SK-N-SH (cell line): ENCODE data around the gene RBM33.

Source experiments
- CTCF ChIP-seq: fragments of 200-600 bp; sonication (generic); IDR thresholded peaks from 2 replicates; pipeline ENCODE4 v1.6.1; 2017; ENCODE audit warnings: antibody characterized with exemption, mild to moderate bottlenecking, moderate library complexity
- ELF1 ChIP-seq: IDR thresholded peaks from 2 replicates; pipeline ENCODE4 v1.4.0; 2012
- EP300 ChIP-seq, 2 experiments: IDR thresholded peaks; 2 replicates each; pipeline versions ENCODE4 v1.4.0 to v1.6.1; 2012; ENCODE audit warnings: borderline replicate concordance in 1 of 2, low read depth in 1 of 2, low read length in 1 of 2
- GABPA ChIP-seq: IDR thresholded peaks from 2 replicates; pipeline ENCODE4 v1.4.0; 2012; ENCODE audit warnings: low read depth, mild to moderate bottlenecking
- JUND ChIP-seq: IDR thresholded peaks from 2 replicates; pipeline ENCODE4 v1.4.0; 2012
- NRF1 ChIP-seq: IDR thresholded peaks from 2 replicates; pipeline ENCODE4 v1.6.1; 2012; ENCODE audit warnings: low read depth, mild to moderate bottlenecking, low read length
- POLR2AphosphoS5 ChIP-seq: IDR thresholded peaks from 2 replicates; pipeline ENCODE4 v1.6.1; 2012; ENCODE audit warnings: low read depth, low read length
- RCOR1 ChIP-seq: fragments of 150-350 bp; IDR thresholded peaks from 2 replicates; pipeline ENCODE4 v1.6.1; 2017; ENCODE audit warnings: antibody characterized with exemption, low read length
- TCF12 ChIP-seq: IDR thresholded peaks from 2 replicates; pipeline ENCODE4 v1.4.0; 2012
- USF2 ChIP-seq: fragments of 150-350 bp; IDR thresholded peaks from 2 replicates; pipeline ENCODE4 v1.6.1; 2017; ENCODE audit warnings: antibody characterized with exemption, low read length, low read depth, borderline replicate concordance
- TF ChIP-seq, protein P1 (sequence below): IDR thresholded peaks from 2 replicates; pipeline ENCODE4 v1.4.0; 2012; ENCODE audit warnings: low read depth, borderline replicate concordance
- TF ChIP-seq, protein P2 (sequence below): IDR thresholded peaks from 2 replicates; pipeline ENCODE4 v1.4.0; 2012; ENCODE audit warnings: low read depth, borderline replicate concordance

GRCh38 chr7:155776606-155777005 lies 132.1 kb downstream of the RBM33 start:
- TF ChIP-seq CTCF = no peak
- TF ChIP-seq TCF12 = no peak
- no peak for TF ChIP-seq JUND
- TF ChIP-seq, protein P1, sequence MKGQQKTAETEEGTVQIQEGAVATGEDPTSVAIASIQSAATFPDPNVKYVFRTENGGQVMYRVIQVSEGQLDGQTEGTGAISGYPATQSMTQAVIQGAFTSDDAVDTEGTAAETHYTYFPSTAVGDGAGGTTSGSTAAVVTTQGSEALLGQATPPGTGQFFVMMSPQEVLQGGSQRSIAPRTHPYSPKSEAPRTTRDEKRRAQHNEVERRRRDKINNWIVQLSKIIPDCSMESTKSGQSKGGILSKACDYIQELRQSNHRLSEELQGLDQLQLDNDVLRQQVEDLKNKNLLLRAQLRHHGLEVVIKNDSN = no peak
- no peak for TF ChIP-seq POLR2AphosphoS5
- TF ChIP-seq ELF1 = no peak
- no peak for TF ChIP-seq USF2
- no peak for TF ChIP-seq NRF1
- no peak for TF ChIP-seq RCOR1
- TF ChIP-seq EP300 (IDR thresholded peaks at IDR 0.05; ENCODE audit: borderline replicate concordance in 1 of 2, low read depth in 1 of 2, low read length in 1 of 2) = no peak
- TF ChIP-seq GABPA = no peak
- TF ChIP-seq, protein P2, sequence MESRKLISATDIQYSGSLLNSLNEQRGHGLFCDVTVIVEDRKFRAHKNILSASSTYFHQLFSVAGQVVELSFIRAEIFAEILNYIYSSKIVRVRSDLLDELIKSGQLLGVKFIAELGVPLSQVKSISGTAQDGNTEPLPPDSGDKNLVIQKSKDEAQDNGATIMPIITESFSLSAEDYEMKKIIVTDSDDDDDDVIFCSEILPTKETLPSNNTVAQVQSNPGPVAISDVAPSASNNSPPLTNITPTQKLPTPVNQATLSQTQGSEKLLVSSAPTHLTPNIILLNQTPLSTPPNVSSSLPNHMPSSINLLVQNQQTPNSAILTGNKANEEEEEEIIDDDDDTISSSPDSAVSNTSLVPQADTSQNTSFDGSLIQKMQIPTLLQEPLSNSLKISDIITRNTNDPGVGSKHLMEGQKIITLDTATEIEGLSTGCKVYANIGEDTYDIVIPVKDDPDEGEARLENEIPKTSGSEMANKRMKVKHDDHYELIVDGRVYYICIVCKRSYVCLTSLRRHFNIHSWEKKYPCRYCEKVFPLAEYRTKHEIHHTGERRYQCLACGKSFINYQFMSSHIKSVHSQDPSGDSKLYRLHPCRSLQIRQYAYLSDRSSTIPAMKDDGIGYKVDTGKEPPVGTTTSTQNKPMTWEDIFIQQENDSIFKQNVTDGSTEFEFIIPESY = no peak
